ENCODE measurements around the gene STAB2.
"Not testable (repeated sequence)": the region's sequence is repeated elsewhere in the genome, so short reads cannot be mapped to it uniquely, and the experiment has no call there.

The STAB2 gene

GRCh38 chr12:103653568-103654173 is 66.6 kb downstream of the STAB2 start:
- not testable (repeated sequence) for FAIRE-seq

DNA sequence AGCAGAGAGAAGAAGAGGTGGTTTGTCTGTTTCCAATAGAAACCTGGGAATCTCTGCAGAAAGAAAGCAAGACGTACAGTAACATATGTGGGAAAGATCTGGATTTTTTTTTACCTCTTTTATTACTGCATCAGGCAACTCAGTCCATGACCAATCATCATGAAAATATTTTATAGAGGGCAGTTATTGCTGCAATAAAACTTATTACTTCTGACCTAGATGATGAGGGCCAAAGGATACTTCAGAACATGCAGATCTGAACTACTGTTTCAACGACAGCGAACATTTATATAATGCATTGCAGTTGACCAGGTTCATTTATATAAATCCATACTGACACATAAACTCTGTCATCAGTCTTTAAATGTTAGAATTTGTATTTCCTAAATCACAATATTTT is 67.7 kb downstream of the STAB2 start:
- FAIRE-seq = no peak

GRCh38 chr12:103656291-103656690 is 69.2 kb downstream of the STAB2 start:
- no peak for FAIRE-seq

- FAIRE-seq = no peak
Observed at GRCh38 chr12:103657331-103657730, 70.3 kb downstream of the STAB2 start.

DNA sequence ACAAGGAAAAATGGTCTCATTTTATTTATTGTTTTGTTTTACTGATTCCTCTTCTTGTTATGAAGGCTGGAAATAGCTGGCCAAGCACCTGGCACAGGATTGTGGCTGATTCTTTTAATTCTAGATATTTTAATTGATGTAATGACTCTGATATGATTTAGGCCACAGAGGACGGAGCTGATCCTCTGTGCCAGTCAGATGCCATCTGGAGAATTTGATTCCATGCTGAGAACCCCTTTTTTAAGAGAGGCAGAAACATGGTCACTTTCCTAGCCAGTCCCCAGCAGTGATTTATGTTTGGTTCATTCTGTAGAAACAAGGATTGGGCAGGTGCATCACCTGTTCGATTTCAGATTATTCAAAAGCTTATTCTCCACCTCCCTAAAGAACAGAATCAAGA is 77.6 kb downstream of the STAB2 start:
- FAIRE-seq = no peak

DNA sequence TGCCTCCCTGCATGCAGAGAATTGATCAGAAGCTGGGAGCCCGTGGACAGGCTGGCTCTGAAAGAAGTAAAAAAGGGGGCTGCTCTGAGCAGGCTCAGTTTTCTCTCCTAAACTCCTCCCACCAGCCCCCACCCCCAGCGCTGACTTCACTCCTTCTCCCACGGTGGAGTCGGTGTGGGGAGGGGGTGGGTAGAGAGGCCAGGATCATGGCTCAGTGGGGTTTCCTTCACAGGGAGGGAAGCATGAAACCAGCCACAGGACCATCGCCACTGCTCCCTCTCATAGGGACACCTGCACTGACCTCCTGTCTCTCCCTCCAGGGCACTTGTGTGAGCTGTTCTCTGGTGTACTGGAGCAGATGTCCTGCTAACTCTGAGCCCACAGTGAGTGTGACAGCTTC is 78.9 kb downstream of the STAB2 start:
- FAIRE-seq = no peak

- FAIRE-seq = no peak
Observed at GRCh38 chr12:103667125-103667524, 80.1 kb downstream of the STAB2 start.

- FAIRE-seq = no peak
Observed at GRCh38 chr12:103668520-103668919, 81.4 kb downstream of the STAB2 start.

GRCh38 chr12:103671367-103671766 is 84.3 kb downstream of the STAB2 start:
- FAIRE-seq = no peak

DNA sequence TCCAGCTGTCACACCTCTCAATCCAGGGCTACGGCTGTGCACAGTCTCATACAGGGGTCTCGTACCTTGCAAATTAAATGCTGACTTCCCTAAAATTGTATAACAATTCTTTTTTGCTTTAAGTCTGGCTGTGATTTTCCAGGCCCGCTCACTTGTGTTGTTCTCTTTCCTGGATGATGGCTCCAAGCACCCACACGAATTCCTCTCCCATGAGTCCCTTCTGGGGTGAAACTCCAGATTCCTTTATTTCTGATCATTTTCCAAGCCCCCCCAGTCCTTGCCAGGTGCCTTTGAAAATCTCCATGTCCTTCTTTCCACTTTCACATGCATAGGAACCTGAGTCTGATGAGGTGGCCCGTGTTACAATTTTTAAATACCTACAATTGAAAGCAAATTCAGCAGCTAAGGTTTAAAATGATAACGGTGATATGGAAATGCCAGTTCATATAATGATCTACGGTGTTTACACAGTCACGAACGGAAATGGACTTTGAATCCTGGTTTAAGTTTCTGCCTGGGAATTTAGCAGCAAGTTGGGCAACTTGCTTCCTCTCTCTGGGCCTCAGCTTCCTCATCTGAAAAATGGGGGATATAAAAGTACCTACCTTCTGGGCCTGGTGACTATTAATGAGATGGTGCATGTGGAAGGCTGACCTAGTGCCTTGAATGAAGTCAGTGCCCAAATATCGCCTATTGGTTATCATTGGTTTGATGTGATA is 85.5 kb downstream of the STAB2 start:
- FAIRE-seq = no peak

GRCh38 chr12:103673487-103673886 is 86.4 kb downstream of the STAB2 start:
- FAIRE-seq = no peak

- FAIRE-seq = no peak
Observed at GRCh38 chr12:103673891-103674375, 86.9 kb downstream of the STAB2 start.

DNA sequence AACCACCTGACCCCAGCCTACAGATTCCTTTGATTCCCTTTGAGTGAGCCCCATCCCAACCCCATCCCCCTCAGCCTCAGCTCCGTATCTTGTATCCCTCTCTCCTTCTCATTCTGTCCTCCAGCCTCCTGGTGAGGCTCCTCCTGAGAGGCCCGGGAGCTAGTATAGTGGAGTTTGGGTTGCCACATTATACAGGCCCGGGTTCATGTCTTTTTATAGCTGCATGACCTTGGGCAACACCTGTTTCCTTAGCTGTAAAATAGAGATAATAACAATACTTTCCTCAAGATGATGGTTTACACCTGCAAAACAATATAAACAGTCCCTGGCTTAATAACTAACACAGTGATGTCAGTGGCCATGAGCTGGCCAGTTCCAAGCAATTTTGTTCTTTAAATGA is 89.8 kb downstream of the STAB2 start:
- FAIRE-seq = no peak

DNA sequence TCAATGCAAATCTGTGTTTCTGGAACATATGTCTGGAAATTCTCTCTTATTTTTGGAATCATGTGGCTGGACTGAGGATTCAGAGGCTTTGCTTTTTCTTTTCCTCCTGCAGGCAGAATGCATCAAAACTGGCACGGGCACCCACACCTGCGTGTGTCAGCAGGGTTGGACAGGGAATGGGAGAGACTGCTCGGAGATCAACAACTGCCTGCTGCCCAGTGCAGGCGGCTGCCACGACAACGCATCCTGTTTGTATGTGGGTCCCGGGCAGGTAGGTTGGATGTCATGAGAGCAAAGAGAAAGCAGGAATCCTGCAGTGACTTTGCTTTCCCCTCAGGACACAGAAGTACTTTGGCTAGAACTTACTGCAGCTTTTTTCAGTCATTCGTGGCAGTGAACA is 90.3 kb downstream of the STAB2 start:
- FAIRE-seq = no peak

- no peak for FAIRE-seq
Observed at GRCh38 chr12:103677905-103678304, 90.8 kb downstream of the STAB2 start.

DNA sequence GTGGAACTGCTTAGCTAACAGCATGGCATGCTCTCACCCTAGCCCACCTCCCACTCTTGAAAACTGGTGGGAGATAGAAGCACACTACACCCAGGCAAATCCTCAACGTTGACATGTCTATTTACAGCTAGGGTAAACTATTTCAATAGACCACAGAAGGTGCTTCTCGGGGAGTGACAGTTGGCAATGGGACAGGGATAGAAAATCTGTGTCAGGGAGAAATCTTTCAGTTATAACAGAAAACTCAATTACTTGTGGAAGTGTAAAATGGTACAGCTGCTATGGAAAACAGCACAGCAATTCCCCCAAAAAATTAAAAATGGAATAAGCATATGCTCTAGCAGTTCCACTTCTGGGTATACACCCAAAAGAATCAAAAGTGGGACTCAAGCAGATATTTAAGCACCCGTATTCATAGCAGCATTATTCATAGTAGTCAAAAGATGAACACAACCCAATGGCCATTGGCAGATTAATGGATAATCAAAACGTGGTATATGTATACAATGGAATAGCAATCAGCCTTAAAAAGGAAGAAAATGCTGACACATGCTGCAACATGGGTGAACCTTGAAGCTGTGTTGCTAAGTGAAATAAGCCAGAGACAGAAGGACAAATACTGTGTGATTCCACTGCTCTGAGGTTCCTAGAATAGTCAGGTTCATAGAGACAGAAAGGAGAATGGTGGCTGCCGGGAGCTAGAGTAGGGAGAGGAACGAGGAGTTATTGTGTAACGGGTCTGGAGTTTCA is 92.5 kb downstream of the STAB2 start:
- no peak for FAIRE-seq

DNA sequence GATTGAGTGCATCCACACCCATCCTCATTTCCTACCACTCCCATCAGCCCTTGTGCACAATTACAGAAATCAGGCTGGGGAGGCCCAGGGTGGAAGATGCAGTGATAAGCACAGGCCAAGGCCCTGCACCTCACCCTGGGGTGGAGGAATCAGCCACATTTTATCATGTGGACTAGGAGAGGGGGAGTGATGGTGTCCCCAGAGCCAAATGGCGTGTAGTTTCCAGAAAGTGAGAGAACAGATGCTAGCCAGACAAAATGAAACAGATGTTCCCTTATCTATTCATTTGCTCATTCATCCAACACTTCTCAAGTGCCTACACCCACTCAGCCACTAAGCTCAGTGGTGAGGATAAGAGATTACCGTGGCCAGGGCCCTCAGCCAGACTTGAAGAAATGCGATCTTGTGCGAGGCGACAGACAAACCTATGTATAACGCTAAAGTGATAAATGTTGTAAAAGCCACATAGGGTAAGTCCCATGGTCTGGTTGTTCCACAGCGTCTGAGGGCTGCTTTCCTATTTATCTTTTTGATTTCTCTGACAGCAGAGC is 93.6 kb downstream of the STAB2 start:
- FAIRE-seq = peak; percentile 60

- FAIRE-seq = no peak
Observed at GRCh38 chr12:103686026-103686425, 99.0 kb downstream of the STAB2 start.

DNA sequence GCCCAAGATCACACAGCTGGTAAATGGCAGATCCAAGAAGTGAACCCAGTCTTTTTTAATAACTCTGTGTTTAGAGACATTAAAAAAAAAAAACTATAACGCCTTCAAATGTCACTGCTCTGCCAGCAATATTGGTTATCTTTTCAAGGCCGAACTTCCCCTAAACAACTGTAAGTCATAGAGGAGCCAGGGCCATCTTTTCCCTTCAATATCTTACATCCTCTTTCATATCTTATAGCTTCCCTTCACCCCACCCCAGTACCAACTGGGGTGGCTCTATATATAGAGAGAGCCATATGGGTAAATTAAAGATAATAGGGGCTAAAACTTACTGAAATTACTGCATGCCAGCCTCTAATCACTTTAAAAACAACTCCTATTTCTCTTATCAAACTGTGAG is 100.2 kb downstream of the STAB2 start:
- no peak for FAIRE-seq

- FAIRE-seq = no peak
Observed at GRCh38 chr12:103688376-103689063, 101.4 kb downstream of the STAB2 start.

GRCh38 chr12:103690426-103690825 is 103.4 kb downstream of the STAB2 start:
- no peak for FAIRE-seq

DNA sequence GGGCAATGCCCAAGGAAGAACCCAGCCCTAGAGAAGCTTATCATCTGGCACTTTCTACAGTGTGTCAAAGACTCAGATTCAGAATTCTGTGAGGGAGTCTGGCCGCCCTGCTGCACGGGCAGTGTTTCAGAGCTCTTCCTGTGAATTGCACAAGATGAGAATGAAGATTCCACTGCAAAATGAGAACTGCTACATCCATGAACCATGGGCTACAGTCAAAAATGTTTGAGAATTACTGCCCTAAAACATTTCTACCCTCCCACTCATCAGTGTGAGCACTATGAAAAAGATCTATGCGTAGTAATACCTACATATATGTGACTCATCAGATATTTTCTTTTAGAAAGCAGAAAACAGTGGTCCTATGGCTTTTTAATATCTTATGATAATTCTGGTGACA is 104.0 kb downstream of the STAB2 start:
- FAIRE-seq = no peak

DNA sequence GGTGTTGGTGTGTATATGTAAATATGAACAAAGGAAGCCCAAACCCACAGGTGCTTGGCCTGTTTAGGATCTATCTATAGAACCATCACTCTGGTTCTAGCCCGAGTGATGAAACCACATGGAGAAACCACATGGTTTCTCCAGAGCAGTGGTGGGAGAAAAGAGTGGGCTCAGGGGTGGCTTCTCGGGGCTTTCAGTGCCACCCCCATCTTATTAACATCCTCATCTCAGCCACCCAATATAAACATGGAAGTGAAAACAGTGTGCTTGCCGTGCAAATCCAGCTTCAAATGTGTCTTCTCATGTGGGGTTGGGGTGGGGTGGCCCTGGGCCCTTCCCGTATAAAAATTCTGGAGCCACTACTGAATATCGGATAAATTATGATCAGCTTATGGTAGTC is 109.0 kb downstream of the STAB2 start:
- FAIRE-seq = no peak
